ENCODE results near the gene CPNE7.
"Not testable (repeated sequence)": the region's sequence is repeated elsewhere in the genome, so short reads cannot be mapped to it uniquely, and the experiment has no call there.

The CPNE7 gene

GRCh38 chr16:89634463-89635385, 59.2 kb downstream of the CPNE7 start:
- not testable (repeated sequence) for DNase-seq

DNA sequence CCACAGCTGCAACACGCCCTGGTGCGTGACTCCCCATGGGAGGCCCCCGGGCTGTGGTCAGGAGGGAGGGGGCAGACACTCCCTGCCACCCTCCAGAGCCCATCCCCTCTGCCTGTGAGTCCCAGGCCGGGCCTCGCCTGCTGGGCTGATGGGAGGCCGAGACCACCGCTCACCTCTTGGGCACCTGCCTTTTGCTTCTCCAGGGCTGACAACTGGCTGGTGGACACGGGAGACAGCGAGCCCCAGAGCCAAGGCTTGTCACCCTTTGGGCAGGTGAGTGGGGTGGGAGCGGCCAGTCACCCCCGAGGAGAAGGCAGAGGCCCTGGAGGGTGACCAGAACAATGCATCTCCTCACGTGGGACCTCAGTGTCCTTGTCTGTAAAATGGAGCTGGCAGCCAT, 61.1 kb downstream of the CPNE7 start:
- no peak for DNase-seq

- DNase-seq: no peak
Observed at GRCh38 chr16:89637379-89637778, 61.8 kb downstream of the CPNE7 start.

- no peak for DNase-seq
Observed at GRCh38 chr16:89638455-89638854, 62.9 kb downstream of the CPNE7 start.

GRCh38 chr16:89639385-89639784, 63.8 kb downstream of the CPNE7 start:
- DNase-seq: no peak

- DNase-seq: no peak
Observed at GRCh38 chr16:89641458-89642119, 66.0 kb downstream of the CPNE7 start.

DNA sequence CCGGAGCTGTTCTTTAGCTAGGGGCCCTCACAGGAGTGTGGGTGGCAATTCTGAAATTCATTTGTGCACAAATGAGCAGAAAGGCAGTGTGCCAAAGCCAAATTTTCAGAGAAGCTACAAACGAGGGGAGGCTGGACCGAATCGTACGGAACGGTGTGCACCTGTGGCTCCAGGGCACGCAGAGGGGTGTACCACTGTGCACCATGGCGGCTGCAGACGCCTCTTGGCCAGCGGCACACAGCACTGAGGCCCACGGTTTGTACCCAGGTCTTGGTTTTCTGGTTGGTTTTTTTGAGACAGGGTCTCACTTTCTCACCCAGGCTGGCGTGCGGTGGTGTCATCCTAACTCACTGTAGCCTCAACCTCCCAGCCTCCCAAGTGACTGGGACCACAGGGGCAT, 67.0 kb downstream of the CPNE7 start:
- no peak for DNase-seq

- no peak for DNase-seq
Observed at GRCh38 chr16:89643769-89644300, 68.3 kb downstream of the CPNE7 start.

DNA sequence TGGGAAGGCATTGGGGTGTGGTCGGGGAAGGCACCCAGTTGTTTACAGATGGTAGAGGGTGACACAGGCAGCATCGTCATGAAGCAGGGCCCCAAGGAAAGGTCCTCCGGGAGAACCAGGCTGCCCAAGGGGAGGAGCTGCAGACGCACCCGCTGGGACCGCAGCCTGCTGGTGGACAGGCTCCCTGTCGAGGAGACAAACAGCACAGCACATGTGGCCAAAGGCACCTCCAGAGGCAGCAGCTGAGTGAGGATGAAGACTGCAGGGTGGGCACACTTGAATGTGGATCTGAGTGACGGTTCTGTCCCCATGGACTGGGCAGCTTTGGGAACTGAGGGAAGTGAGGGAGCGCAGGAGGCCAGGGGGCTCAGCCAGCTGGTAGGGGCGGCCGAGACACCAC, 69.6 kb downstream of the CPNE7 start:
- DNase-seq: no peak

- no peak for DNase-seq
Observed at GRCh38 chr16:89646270-89646669, 70.7 kb downstream of the CPNE7 start.

Measured in NCI-H1930 (cell line).